ENCODE measurements around the gene PLAAT4.

- TF ChIP-seq CTCF (conservative IDR thresholded peaks at IDR 0.05), result no peak
- no peak for TF ChIP-seq ZFX (IDR thresholded peaks at IDR 0.05)
These were observed 12.8 kb downstream of the PLAAT4 start for GRCh38 chr11:63549411-63549810.

All from C4-2B (cell line).